Epithelial cell of esophagus (primary cell): Measurements from ENCODE around the gene TUBB1.

Source experiments
- DNase-seq: peaks from one replicate; pipeline ENCODE4 v3.0.0; 2010; ENCODE audit warnings: low read depth
- H3K4me3 ChIP-seq: 2 replicates; pipeline ENCODE4 v1.5.1; 2011; ENCODE audit warnings: mild to moderate bottlenecking, low read length, control low read depth
- CTCF ChIP-seq: IDR thresholded peaks from 2 replicates; pipeline ENCODE4 v1.5.1; 2011; ENCODE audit warnings: low read depth, mild to moderate bottlenecking, low read length, control low read depth, inconsistent platforms; ENCODE audit not compliant: insufficient read depth; ENCODE audit errors: missing control alignments

The TUBB1 gene

GRCh38 chr20:59055302-59055701 is 36.1 kb downstream of the TUBB1 start:
- no peak overlapping the region for H3K4me3 ChIP-seq
- peak; percentile 50 for DNase-seq
- TF ChIP-seq CTCF: peak; percentile 42

- peak; percentile 21 for DNase-seq
- no peak overlapping the region for H3K4me3 ChIP-seq
- TF ChIP-seq CTCF: no peak
Observed at GRCh38 chr20:59062081-59062480, 42.9 kb downstream of the TUBB1 start.

GRCh38 chr20:59063358-59064213 is 44.4 kb downstream of the TUBB1 start:
- no peak overlapping the region for H3K4me3 ChIP-seq
- no peak for TF ChIP-seq CTCF
- peak; percentile 92 for DNase-seq

- no peak for TF ChIP-seq CTCF
- no peak overlapping the region for H3K4me3 ChIP-seq
- DNase-seq: peak; percentile 62
Observed at GRCh38 chr20:59064214-59064722, 45.0 kb downstream of the TUBB1 start.

GRCh38 chr20:59068534-59068933 is 49.3 kb downstream of the TUBB1 start:
- no peak overlapping the region for H3K4me3 ChIP-seq
- TF ChIP-seq CTCF: no peak
- no peak for DNase-seq

- TF ChIP-seq CTCF: no peak
- no peak overlapping the region for H3K4me3 ChIP-seq
- DNase-seq: no peak
Observed at GRCh38 chr20:59069026-59069425, 49.8 kb downstream of the TUBB1 start.

- DNase-seq: no peak
Observed at GRCh38 chr20:59071216-59071615, 52.0 kb downstream of the TUBB1 start.

More at GRCh38 chr20:59071216-59071615, 52.0 kb downstream of the TUBB1 start:
- no peak overlapping the region for H3K4me3 ChIP-seq
- TF ChIP-seq CTCF: no peak
